GM06990 (cell line): Measurements from ENCODE around the gene KRTAP6-3.

Experiments used
- DNase-seq: peaks from one replicate; pipeline ENCODE4 v3.0.0-alpha.2; 2011; ENCODE audit not compliant: insufficient read length; ENCODE audit errors: extremely low read depth
- H3K27me3 ChIP-seq: replicated peaks from 2 replicates; pipeline ENCODE4 v1.6.0; 2011; ENCODE audit warnings: low read length; ENCODE audit not compliant: control insufficient read depth, insufficient read depth
- H3K36me3 ChIP-seq: 2 replicates; pipeline ENCODE4 v1.5.1; 2011; ENCODE audit warnings: low read length; ENCODE audit not compliant: control insufficient read depth, insufficient read depth
- H3K4me3 ChIP-seq: replicated peaks from 2 replicates; pipeline ENCODE4 v1.5.1; 2011; ENCODE audit warnings: low read depth, mild to moderate bottlenecking, control low read depth, low read length
- TF ChIP-seq, protein P1 (sequence below): IDR thresholded peaks from 2 replicates; pipeline ENCODE4 v1.5.1; 2011; ENCODE audit warnings: low read length, control low read depth, mild to moderate bottlenecking, inconsistent platforms; ENCODE audit not compliant: insufficient read depth, poor library complexity, severe bottlenecking

KRTAP6-3 gene

DNA sequence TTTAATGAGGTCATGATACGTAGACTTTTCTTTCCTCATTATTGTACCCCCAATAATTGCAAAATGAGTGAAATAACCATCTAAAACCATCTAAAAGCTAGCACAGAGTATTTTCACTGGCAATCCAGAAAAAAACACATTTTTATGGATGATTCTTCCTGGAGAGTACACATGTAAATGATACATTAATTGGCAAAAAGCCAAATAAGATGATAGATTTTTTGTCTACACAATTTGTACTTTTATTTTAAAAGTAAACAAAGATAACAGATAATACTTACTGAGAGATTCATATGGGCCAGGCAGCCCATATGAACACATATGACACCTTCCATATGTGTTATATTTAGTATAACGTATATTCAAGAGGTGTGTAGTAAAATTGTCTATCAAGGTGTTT lies 28.6 kb upstream of the KRTAP6-3 start:
- DNase-seq = no peak
- TF ChIP-seq, protein P1, sequence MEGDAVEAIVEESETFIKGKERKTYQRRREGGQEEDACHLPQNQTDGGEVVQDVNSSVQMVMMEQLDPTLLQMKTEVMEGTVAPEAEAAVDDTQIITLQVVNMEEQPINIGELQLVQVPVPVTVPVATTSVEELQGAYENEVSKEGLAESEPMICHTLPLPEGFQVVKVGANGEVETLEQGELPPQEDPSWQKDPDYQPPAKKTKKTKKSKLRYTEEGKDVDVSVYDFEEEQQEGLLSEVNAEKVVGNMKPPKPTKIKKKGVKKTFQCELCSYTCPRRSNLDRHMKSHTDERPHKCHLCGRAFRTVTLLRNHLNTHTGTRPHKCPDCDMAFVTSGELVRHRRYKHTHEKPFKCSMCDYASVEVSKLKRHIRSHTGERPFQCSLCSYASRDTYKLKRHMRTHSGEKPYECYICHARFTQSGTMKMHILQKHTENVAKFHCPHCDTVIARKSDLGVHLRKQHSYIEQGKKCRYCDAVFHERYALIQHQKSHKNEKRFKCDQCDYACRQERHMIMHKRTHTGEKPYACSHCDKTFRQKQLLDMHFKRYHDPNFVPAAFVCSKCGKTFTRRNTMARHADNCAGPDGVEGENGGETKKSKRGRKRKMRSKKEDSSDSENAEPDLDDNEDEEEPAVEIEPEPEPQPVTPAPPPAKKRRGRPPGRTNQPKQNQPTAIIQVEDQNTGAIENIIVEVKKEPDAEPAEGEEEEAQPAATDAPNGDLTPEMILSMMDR = no peak
- H3K4me3 ChIP-seq = no peak overlapping the region
- no peaks in the 10 kb centered on the region for H3K36me3 ChIP-seq
- no peaks in the 10 kb centered on the region for H3K27me3 ChIP-seq

- DNase-seq = no peak
- TF ChIP-seq, protein P1 = no peak
- H3K4me3 ChIP-seq = no peak overlapping the region
- H3K36me3 ChIP-seq = no peaks in the 10 kb centered on the region
- no peaks in the 10 kb centered on the region for H3K27me3 ChIP-seq
Measured at GRCh38 chr21:30567617-30568016, 24.6 kb upstream of the KRTAP6-3 start.

GRCh38 chr21:30577766-30578165 lies 14.5 kb upstream of the KRTAP6-3 start:
- Histone ChIP-seq H3K36me3 (no peaks in the 10 kb centered on the region), H3K4me3 (no peak overlapping the region), H3K27me3 (no peaks in the 10 kb centered on the region)
- DNase-seq = no peak
- TF ChIP-seq, protein P1 = no peak

- Histone ChIP-seq H3K4me3 (no peak overlapping the region), H3K36me3 (no peaks in the 10 kb centered on the region), H3K27me3 (no peaks in the 10 kb centered on the region)
- TF ChIP-seq, protein P1 = no peak
- DNase-seq = no peak
Measured at GRCh38 chr21:30579346-30579745, 12.9 kb upstream of the KRTAP6-3 start.

DNA sequence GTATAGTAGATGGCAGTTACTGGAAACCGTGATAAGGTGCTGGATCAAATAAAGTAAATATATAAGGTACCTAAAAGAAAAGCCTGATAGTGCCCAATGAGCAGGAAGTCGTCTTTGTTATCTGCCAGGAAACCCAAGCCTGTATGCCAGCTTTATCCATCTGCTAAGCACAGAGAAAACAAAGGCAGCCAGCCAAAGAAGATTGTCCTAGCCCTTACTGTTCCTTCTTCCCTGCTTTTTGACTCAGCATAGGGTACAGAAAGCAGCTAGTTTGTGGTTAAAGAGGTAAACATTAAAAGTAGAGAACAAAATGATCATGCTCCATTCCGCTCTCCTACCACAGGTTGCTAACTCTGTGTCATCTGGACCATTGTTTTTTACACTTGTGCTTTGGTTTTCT lies 12.1 kb upstream of the KRTAP6-3 start:
- TF ChIP-seq, protein P1 = no peak
- Histone ChIP-seq H3K36me3 (no peaks in the 10 kb centered on the region), H3K4me3 (no peak overlapping the region), H3K27me3 (no peaks in the 10 kb centered on the region)
- DNase-seq = no peak

DNA sequence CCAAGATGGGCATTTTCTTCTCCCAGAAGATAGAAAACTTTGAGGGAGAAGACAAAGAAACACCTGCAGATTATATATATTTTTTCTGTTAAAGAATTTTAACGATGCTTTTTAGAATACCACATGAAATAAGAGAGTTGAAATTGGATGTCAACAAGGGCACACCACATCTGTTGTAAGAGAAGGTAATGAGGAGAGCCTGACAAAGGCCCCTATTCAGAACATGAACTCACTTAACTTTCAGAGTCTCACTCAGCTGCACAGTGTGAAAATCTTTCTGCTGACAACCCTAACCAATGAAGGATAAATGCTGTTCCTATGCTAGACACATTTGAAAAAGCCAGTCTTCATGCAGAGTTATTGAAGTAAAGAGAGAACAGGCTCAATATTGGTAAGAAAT lies 9.4 kb upstream of the KRTAP6-3 start:
- Histone ChIP-seq H3K27me3 (no peaks in the 10 kb centered on the region), H3K36me3 (no peaks in the 10 kb centered on the region), H3K4me3 (no peak overlapping the region)
- no peak for DNase-seq
- TF ChIP-seq, protein P1 = no peak
